ENCODE results near the gene WSB2.

The WSB2 gene

GRCh38 chr12:118073768-118074167 lies 12.8 kb upstream of the WSB2 start:
- TF ChIP-seq CTCF (IDR thresholded peaks at IDR 0.05; ENCODE audit: extremely low read depth, missing control alignments) = no peak
- no peak for DNase-seq (ENCODE audit: low spot score)

- TF ChIP-seq CTCF (IDR thresholded peaks at IDR 0.05; ENCODE audit: extremely low read depth, missing control alignments) = no peak
- no peak for DNase-seq (ENCODE audit: low spot score)
These were observed 9.7 kb upstream of the WSB2 start for GRCh38 chr12:118070650-118071049.

GRCh38 chr12:118068445-118068844 lies 7.5 kb upstream of the WSB2 start:
- TF ChIP-seq CTCF (IDR thresholded peaks at IDR 0.05; ENCODE audit: extremely low read depth, missing control alignments) = no peak
- no peak for DNase-seq (ENCODE audit: low spot score)

- TF ChIP-seq CTCF (IDR thresholded peaks at IDR 0.05; ENCODE audit: extremely low read depth, missing control alignments) = no peak
- no peak for DNase-seq (ENCODE audit: low spot score)
These were observed 4.4 kb upstream of the WSB2 start for GRCh38 chr12:118065380-118065779.

GRCh38 chr12:118064608-118065007 lies 3.6 kb upstream of the WSB2 start:
- peak; percentile 46 for DNase-seq (ENCODE audit: low spot score)
- no peak for TF ChIP-seq CTCF (IDR thresholded peaks at IDR 0.05; ENCODE audit: extremely low read depth, missing control alignments)

- DNase-seq (ENCODE audit: low spot score) = no peak
- no peak for TF ChIP-seq CTCF (IDR thresholded peaks at IDR 0.05; ENCODE audit: extremely low read depth, missing control alignments)
These were observed 2.8 kb upstream of the WSB2 start for GRCh38 chr12:118063576-118064391.

- TF ChIP-seq CTCF (IDR thresholded peaks at IDR 0.05; ENCODE audit: extremely low read depth, missing control alignments) = no peak
- DNase-seq (ENCODE audit: low spot score) = peak; percentile 62
These were observed 1.2 kb upstream of the WSB2 start for GRCh38 chr12:118061873-118062843.

Measured in GM20000 (cell line).